Upper lobe of left lung (tissue), 4 donors: ENCODE data around the gene GMPPB.

Source experiments
- EP300 ChIP-seq, 4 donors: sonication (generic); formaldehyde crosslinking; IDR thresholded peaks; one replicate each; pipeline ENCODE4 v1.5.1; 2017; ENCODE audit warnings: antibody characterized with exemption in 4 of 4, control low read depth in 2 of 4
- POLR2A ChIP-seq, 4 donors: fragments of 450-650 bp; IDR thresholded peaks; one replicate each; pipeline ENCODE4 v1.5.1; 2016 to 2017; ENCODE audit warnings: antibody characterized with exemption in 4 of 4, mild to moderate bottlenecking in 2 of 4
- TF ChIP-seq, protein P1 (sequence below), 6 experiments: fragments of 450-650 bp in 4 of 6; fragments of 200-600 bp in 2 of 6; sonication (generic) in 2 of 6; IDR thresholded peaks; one replicate each; pipeline ENCODE4 v1.5.1; 2016 to 2019; ENCODE audit warnings: antibody characterized with exemption in 6 of 6

DNA sequence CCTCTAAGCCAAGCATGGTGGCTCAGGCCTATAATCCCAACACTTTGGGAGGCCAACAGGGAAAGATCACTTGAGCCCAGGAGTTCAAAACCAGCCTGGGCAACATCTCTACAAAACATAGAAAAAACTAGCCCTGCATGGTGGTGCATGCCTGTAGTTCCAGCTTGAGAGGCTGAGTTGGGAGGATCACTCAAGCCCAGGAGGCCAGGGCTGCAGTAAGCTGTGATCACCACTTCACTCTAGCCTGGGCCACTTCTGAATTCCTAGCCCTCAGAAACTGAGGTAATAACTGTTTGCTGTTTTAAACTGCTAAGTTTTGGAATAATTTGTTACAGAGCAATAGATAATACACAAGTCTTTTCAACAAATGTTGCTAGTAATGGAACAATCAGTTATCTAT lies 46.2 kb upstream of the GMPPB start:
- TF ChIP-seq, protein P1, sequence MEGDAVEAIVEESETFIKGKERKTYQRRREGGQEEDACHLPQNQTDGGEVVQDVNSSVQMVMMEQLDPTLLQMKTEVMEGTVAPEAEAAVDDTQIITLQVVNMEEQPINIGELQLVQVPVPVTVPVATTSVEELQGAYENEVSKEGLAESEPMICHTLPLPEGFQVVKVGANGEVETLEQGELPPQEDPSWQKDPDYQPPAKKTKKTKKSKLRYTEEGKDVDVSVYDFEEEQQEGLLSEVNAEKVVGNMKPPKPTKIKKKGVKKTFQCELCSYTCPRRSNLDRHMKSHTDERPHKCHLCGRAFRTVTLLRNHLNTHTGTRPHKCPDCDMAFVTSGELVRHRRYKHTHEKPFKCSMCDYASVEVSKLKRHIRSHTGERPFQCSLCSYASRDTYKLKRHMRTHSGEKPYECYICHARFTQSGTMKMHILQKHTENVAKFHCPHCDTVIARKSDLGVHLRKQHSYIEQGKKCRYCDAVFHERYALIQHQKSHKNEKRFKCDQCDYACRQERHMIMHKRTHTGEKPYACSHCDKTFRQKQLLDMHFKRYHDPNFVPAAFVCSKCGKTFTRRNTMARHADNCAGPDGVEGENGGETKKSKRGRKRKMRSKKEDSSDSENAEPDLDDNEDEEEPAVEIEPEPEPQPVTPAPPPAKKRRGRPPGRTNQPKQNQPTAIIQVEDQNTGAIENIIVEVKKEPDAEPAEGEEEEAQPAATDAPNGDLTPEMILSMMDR (IDR thresholded peaks at IDR 0.05), result no peak
- TF ChIP-seq EP300 (IDR thresholded peaks at IDR 0.05) (no peak), POLR2A (IDR thresholded peaks at IDR 0.05) (no peak)
